ES-I3 (cell line): ENCODE results near the gene FN3K.

Experiments
- H3K36me3 ChIP-seq: 2 replicates; pipeline ENCODE4 v1.6.1; 2013; ENCODE audit warnings: mild to moderate bottlenecking, low read length, control low read depth, moderate library complexity; ENCODE audit not compliant: insufficient read depth
- H3K4me1 ChIP-seq: 2 replicates; pipeline ENCODE4 v1.6.1; 2013; ENCODE audit warnings: mild to moderate bottlenecking, control low read depth, low read length; ENCODE audit not compliant: insufficient read depth
- H3K9ac ChIP-seq: 2 replicates; pipeline ENCODE4 v1.6.1; 2013; ENCODE audit warnings: low read depth, mild to moderate bottlenecking, low read length, moderate library complexity
- H3K9me3 ChIP-seq: 2 replicates; pipeline ENCODE4 v1.6.1; 2013; ENCODE audit warnings: mild to moderate bottlenecking, low read length, moderate library complexity; ENCODE audit not compliant: control insufficient read depth, insufficient read depth

The FN3K gene

GRCh38 chr17:82734987-82735866 is at the start of gene FN3K:
TSS of gene FN3K (plus strand) at chr17:82735615. CDS start at chr17:82735637, 22 bp downstream.
- Histone ChIP-seq H3K9ac (peak within 1 kb of the TSS; percentile 61), H3K36me3 (peaks cover 12% of the 10 kb centered on the region), H3K4me1 (no peaks in the 10 kb centered on the region), H3K9me3 (peaks cover 10% of the 10 kb centered on the region)

- Histone ChIP-seq H3K9me3 (peaks cover 6% of the 10 kb centered on the region), H3K9ac (no peak overlapping the region)
Measured at GRCh38 chr17:82686366-82687324, 48.8 kb upstream of the FN3K start.

GRCh38 chr17:82687375-82687861 is 48.0 kb upstream of the FN3K start:
- H3K9ac ChIP-seq: no peak overlapping the region
- no peaks in the 10 kb centered on the region for H3K36me3 ChIP-seq

More at GRCh38 chr17:82686366-82687324, 48.8 kb upstream of the FN3K start:
- H3K36me3 ChIP-seq: no peaks in the 10 kb centered on the region
- no peaks in the 10 kb centered on the region for H3K4me1 ChIP-seq

GRCh38 chr17:82687871-82688270 is 47.5 kb upstream of the FN3K start:
- Histone ChIP-seq H3K9ac (no peak overlapping the region), H3K4me1 (no peaks in the 10 kb centered on the region), H3K36me3 (no peaks in the 10 kb centered on the region), H3K9me3 (no peaks in the 10 kb centered on the region)

More at GRCh38 chr17:82687375-82687861, 48.0 kb upstream of the FN3K start:
- Histone ChIP-seq H3K4me1 (no peaks in the 10 kb centered on the region), H3K9me3 (no peaks in the 10 kb centered on the region)

GRCh38 chr17:82689077-82689476 is 46.3 kb upstream of the FN3K start:
- H3K9me3 ChIP-seq: no peaks in the 10 kb centered on the region
- H3K9ac ChIP-seq: no peak overlapping the region
- no peaks in the 10 kb centered on the region for H3K36me3 ChIP-seq
- H3K4me1 ChIP-seq: no peaks in the 10 kb centered on the region

GRCh38 chr17:82690786-82691489 is 44.5 kb upstream of the FN3K start:
- Histone ChIP-seq H3K9me3 (peaks cover 6% of the 10 kb centered on the region; the same call in 1 of the 2 replicates), H3K4me1 (no peaks in the 10 kb centered on the region), H3K9ac (no peak overlapping the region), H3K36me3 (no peaks in the 10 kb centered on the region)

DNA sequence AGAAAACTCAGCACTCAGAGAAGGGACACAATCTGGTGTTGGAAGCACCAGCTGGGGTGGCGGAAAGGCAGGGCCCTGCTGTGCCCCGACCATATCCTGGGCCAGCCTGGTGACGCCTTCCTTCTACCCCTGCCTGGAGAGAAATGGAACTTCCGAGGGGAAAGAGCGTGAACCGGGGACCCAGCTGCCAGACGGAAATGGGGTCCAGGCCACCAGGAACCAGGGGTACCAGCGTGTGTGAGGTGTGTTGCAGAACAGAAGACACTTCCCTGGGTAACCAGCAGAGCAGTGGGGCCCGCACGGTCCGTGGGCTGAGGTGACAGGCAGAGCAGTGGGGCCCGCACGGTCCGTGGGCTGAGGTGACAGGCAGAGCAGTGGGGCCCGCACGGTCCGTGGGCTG is 43.7 kb upstream of the FN3K start:
- Histone ChIP-seq H3K4me1 (no peaks in the 10 kb centered on the region), H3K9ac (no peak overlapping the region), H3K36me3 (no peaks in the 10 kb centered on the region), H3K9me3 (peaks cover 6% of the 10 kb centered on the region; the same call in 1 of the 2 replicates)

GRCh38 chr17:82692268-82692667 is 43.1 kb upstream of the FN3K start:
- peaks cover 6% of the 10 kb centered on the region; the same call in 1 of the 2 replicates for H3K9me3 ChIP-seq
- no peak overlapping the region for H3K9ac ChIP-seq
- H3K36me3 ChIP-seq: no peaks in the 10 kb centered on the region
- H3K4me1 ChIP-seq: no peaks in the 10 kb centered on the region

DNA sequence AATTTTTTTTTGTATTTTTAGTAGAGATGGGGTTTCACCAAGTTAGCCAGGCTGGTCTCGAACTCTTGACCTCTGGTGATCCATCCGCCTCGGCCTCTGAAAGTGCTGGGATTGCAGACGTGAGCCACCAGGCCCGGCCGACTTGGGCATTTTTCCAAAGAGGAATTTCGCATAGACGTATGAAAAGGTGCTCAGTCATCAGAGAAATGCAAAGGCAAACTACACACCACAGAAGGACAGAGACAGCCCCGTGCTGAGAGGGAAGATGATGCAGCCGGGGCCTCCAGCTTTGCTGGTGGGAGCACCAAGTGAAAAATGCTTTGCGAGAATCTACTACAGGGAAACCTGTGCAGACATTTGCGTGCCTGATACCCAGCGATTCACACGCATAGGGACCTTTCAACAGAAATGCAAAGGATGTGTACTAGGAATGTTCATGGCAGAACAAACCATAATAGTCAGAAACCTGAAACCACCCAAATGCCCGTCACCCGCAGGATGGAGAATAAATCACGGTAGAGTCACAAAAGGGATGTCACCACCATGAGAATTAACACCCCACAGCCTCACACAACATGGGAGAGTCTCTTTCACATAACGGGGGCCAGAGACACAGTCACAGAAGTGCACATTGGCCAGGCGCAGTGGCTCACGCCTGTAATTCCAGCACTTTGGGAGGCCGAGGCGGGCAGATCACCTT is 42.1 kb upstream of the FN3K start:
- Histone ChIP-seq H3K9ac (no peak overlapping the region), H3K36me3 (no peaks in the 10 kb centered on the region), H3K9me3 (peaks cover 6% of the 10 kb centered on the region; the same call in 1 of the 2 replicates), H3K4me1 (no peaks in the 10 kb centered on the region)

DNA sequence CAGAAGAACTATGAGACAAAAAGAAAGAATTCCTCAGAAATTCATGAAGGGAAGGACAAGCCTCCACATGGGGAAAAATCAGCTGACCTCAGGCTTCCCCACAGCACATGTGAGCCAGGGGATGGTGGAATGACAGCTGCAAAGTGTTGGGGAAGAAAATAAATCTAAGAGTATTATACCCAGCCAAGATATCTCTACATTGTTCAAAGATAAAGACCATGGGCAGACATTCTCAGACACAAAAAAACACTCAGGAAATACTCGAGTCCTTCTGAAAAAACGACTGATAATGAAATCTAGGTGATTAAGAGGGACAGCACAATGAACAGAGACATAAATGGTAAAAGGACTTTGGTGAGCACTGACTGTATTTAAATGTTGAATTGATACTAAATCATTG is 40.8 kb upstream of the FN3K start:
- Histone ChIP-seq H3K4me1 (no peaks in the 10 kb centered on the region), H3K9ac (no peak overlapping the region), H3K9me3 (peaks cover 6% of the 10 kb centered on the region; the same call in 1 of the 2 replicates), H3K36me3 (no peaks in the 10 kb centered on the region)

DNA sequence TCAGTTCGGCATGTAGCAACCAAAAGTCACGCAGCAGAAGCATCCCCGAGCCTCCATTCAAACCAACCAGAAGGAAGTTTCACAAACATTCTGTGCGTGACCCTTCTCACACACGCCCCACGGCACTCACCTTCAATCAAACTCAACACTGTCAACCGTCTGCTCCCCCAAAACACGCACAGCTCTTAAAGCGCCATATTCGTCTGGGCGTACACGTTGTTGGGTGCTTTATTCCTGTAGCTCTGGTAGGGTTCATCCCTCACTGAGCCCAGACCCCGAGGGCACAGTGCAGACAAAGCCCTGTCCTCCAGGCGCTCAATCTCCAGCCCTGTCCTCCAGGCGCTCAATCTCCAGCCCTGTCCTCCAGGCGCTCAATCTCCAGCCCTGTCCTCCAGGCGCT is 39.2 kb upstream of the FN3K start:
- H3K9me3 ChIP-seq: peaks cover 6% of the 10 kb centered on the region; the same call in 1 of the 2 replicates
- H3K36me3 ChIP-seq: no peaks in the 10 kb centered on the region
- no peak overlapping the region for H3K9ac ChIP-seq
- no peaks in the 10 kb centered on the region for H3K4me1 ChIP-seq

- Histone ChIP-seq H3K9ac (peak overlapping the region; percentile 45; the same call in 1 of the 2 replicates), H3K9me3 (peaks cover 6% of the 10 kb centered on the region; the same call in 1 of the 2 replicates)
Measured at GRCh38 chr17:82696916-82697807, 38.3 kb upstream of the FN3K start.

More at GRCh38 chr17:82696916-82697807, 38.3 kb upstream of the FN3K start:
- H3K4me1 ChIP-seq: peaks cover 4% of the 10 kb centered on the region; the same call in 1 of the 2 replicates
- H3K36me3 ChIP-seq: no peaks in the 10 kb centered on the region
